ENCODE results near the gene ARMC9.

The ARMC9 gene

DNA sequence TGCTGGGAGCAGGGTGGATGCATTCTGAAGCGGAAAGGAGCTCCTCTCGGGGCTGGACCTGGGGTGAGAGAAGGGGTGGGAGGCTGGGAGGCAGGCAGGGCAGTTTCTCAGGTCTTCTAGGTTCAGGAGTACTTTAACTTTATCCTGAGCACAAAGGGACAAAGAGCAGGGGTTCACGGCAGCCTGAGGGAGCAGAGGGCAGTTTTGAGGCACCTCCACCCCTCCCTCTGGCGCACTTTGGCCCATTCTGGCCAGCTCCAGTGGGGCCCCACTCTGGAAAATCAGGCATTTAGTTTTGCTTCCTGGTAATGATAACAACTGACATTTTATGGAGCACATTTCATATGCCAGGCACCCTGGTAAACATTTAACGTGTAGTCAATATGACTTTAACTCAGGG, 211.3 kb downstream of the ARMC9 start:
- Histone ChIP-seq H3K4me3 (ENCODE audit: low read depth, low read length) (no peak overlapping the region), H3K4me1 (ENCODE audit: control insufficient read depth, insufficient read depth, low read length) (no peaks in the 10 kb centered on the region), H3K27ac (ENCODE audit: extremely low read depth, low read depth, low read length) (no peak overlapping the region), H3K9me3 (ENCODE audit: control insufficient read depth, insufficient read depth, low read depth, low read length) (no peaks in the 10 kb centered on the region), H3K36me3 (ENCODE audit: control insufficient read depth in 2 of 2, insufficient read depth in 1 of 2, low read length in 2 of 2) (no peaks in the 10 kb centered on the region)
- ChIA-PET CTCF (interaction anchor here (0.7 to 5.1 kb wide), 4 partner anchors 10 to 303 kb away, joined by 3 to 48 read pairs (median 8); no protein-coding TSS in a partner anchor), POLR2A (interaction anchor here (0.8 kb wide), 1 partner anchor 41 kb away, joined by 5 read pairs; no protein-coding TSS in a partner anchor)
- TF ChIP-seq SP7 (tag by site-specific recombination; IDR thresholded peaks at IDR 0.05) (no peak), ZNF624 (tag by site-specific recombination; IDR thresholded peaks at IDR 0.05) (no peak), ZNF394 (tag by site-specific recombination; IDR thresholded peaks at IDR 0.05; ENCODE audit: borderline replicate concordance) (no peak), ZNF654 (tag by site-specific recombination; IDR thresholded peaks at IDR 0.05; ENCODE audit: low read depth) (no peak), ZNF670 (tag by site-specific recombination; IDR thresholded peaks at IDR 0.05; ENCODE audit: low read depth) (no peak), ZNF664 (tag by site-specific recombination; IDR thresholded peaks at IDR 0.05) (no peak), OSR2 (tag by site-specific recombination; IDR thresholded peaks at IDR 0.05) (no peak), TCF7L2 (IDR thresholded peaks at IDR 0.05; ENCODE audit: borderline replicate concordance, low read depth, low read length) (no peak), SP3 (tag by site-specific recombination; IDR thresholded peaks at IDR 0.05) (no peak), ZNF19 (tag by site-specific recombination; IDR thresholded peaks at IDR 0.05; ENCODE audit: low read depth) (no peak)
- TF ChIP-seq, protein P1, sequence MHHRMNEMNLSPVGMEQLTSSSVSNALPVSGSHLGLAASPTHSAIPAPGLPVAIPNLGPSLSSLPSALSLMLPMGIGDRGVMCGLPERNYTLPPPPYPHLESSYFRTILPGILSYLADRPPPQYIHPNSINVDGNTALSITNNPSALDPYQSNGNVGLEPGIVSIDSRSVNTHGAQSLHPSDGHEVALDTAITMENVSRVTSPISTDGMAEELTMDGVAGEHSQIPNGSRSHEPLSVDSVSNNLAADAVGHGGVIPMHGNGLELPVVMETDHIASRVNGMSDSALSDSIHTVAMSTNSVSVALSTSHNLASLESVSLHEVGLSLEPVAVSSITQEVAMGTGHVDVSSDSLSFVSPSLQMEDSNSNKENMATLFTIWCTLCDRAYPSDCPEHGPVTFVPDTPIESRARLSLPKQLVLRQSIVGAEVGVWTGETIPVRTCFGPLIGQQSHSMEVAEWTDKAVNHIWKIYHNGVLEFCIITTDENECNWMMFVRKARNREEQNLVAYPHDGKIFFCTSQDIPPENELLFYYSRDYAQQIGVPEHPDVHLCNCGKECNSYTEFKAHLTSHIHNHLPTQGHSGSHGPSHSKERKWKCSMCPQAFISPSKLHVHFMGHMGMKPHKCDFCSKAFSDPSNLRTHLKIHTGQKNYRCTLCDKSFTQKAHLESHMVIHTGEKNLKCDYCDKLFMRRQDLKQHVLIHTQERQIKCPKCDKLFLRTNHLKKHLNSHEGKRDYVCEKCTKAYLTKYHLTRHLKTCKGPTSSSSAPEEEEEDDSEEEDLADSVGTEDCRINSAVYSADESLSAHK (tag by site-specific recombination; IDR thresholded peaks at IDR 0.05) = no peak
- TF ChIP-seq, protein P2, sequence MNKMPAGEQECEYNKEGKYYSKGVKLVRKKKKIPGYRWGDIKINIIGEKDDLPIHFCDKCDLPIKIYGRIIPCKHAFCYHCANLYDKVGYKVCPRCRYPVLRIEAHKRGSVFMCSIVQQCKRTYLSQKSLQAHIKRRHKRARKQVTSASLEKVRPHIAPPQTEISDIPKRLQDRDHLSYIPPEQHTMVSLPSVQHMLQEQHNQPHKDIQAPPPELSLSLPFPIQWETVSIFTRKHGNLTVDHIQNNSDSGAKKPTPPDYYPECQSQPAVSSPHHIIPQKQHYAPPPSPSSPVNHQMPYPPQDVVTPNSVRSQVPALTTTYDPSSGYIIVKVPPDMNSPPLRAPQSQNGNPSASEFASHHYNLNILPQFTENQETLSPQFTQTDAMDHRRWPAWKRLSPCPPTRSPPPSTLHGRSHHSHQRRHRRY (tag by site-specific recombination; IDR thresholded peaks at IDR 0.05) = no peak
- TF ChIP-seq, protein P3, sequence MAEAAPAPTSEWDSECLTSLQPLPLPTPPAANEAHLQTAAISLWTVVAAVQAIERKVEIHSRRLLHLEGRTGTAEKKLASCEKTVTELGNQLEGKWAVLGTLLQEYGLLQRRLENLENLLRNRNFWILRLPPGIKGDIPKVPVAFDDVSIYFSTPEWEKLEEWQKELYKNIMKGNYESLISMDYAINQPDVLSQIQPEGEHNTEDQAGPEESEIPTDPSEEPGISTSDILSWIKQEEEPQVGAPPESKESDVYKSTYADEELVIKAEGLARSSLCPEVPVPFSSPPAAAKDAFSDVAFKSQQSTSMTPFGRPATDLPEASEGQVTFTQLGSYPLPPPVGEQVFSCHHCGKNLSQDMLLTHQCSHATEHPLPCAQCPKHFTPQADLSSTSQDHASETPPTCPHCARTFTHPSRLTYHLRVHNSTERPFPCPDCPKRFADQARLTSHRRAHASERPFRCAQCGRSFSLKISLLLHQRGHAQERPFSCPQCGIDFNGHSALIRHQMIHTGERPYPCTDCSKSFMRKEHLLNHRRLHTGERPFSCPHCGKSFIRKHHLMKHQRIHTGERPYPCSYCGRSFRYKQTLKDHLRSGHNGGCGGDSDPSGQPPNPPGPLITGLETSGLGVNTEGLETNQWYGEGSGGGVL (tag by site-specific recombination; IDR thresholded peaks at IDR 0.05) = no peak
- TF ChIP-seq, protein P4, sequence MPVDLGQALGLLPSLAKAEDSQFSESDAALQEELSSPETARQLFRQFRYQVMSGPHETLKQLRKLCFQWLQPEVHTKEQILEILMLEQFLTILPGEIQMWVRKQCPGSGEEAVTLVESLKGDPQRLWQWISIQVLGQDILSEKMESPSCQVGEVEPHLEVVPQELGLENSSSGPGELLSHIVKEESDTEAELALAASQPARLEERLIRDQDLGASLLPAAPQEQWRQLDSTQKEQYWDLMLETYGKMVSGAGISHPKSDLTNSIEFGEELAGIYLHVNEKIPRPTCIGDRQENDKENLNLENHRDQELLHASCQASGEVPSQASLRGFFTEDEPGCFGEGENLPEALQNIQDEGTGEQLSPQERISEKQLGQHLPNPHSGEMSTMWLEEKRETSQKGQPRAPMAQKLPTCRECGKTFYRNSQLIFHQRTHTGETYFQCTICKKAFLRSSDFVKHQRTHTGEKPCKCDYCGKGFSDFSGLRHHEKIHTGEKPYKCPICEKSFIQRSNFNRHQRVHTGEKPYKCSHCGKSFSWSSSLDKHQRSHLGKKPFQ (tag by site-specific recombination; IDR thresholded peaks at IDR 0.05) = no peak
- TF ChIP-seq, protein P5, sequence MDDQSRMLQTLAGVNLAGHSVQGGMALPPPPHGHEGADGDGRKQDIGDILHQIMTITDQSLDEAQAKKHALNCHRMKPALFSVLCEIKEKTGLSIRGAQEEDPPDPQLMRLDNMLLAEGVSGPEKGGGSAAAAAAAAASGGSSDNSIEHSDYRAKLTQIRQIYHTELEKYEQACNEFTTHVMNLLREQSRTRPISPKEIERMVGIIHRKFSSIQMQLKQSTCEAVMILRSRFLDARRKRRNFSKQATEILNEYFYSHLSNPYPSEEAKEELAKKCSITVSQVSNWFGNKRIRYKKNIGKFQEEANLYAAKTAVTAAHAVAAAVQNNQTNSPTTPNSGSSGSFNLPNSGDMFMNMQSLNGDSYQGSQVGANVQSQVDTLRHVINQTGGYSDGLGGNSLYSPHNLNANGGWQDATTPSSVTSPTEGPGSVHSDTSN (CRISPR knock-in tag; IDR thresholded peaks at IDR 0.05) = no peak
- TF ChIP-seq, protein P6, sequence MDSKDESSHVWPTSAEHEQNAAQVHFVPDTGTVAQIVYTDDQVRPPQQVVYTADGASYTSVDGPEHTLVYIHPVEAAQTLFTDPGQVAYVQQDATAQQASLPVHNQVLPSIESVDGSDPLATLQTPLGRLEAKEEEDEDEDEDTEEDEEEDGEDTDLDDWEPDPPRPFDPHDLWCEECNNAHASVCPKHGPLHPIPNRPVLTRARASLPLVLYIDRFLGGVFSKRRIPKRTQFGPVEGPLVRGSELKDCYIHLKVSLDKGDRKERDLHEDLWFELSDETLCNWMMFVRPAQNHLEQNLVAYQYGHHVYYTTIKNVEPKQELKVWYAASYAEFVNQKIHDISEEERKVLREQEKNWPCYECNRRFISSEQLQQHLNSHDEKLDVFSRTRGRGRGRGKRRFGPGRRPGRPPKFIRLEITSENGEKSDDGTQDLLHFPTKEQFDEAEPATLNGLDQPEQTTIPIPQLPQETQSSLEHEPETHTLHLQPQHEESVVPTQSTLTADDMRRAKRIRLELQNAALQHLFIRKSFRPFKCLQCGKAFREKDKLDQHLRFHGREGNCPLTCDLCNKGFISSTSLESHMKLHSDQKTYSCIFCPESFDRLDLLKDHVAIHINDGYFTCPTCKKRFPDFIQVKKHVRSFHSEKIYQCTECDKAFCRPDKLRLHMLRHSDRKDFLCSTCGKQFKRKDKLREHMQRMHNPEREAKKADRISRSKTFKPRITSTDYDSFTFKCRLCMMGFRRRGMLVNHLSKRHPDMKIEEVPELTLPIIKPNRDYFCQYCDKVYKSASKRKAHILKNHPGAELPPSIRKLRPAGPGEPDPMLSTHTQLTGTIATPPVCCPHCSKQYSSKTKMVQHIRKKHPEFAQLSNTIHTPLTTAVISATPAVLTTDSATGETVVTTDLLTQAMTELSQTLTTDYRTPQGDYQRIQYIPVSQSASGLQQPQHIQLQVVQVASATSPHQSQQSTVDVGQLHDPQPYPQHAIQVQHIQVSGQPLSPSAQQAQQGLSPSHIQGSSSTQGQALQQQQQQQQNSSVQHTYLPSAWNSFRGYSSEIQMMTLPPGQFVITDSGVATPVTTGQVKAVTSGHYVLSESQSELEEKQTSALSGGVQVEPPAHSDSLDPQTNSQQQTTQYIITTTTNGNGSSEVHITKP (tag by site-specific recombination; IDR thresholded peaks at IDR 0.05) = no peak
